ENCODE data around the gene DMKN. TPM values are rescaled to one million over a fixed set of nuclear protein-coding genes. Genes with fewer than 3 reads are reported as not detected.

DMKN gene, protein sequence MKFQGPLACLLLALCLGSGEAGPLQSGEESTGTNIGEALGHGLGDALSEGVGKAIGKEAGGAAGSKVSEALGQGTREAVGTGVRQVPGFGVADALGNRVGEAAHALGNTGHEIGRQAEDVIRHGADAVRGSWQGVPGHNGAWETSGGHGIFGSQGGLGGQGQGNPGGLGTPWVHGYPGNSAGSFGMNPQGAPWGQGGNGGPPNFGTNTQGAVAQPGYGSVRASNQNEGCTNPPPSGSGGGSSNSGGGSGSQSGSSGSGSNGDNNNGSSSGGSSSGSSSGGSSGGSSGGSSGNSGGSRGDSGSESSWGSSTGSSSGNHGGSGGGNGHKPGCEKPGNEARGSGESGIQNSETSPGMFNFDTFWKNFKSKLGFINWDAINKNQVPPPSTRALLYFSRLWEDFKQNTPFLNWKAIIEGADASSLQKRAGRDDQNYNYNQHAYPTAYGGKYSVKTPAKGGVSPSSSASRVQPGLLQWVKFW
- total RNA-seq, result 0.23 and 0.30 TPM in 2 replicates

DNA sequence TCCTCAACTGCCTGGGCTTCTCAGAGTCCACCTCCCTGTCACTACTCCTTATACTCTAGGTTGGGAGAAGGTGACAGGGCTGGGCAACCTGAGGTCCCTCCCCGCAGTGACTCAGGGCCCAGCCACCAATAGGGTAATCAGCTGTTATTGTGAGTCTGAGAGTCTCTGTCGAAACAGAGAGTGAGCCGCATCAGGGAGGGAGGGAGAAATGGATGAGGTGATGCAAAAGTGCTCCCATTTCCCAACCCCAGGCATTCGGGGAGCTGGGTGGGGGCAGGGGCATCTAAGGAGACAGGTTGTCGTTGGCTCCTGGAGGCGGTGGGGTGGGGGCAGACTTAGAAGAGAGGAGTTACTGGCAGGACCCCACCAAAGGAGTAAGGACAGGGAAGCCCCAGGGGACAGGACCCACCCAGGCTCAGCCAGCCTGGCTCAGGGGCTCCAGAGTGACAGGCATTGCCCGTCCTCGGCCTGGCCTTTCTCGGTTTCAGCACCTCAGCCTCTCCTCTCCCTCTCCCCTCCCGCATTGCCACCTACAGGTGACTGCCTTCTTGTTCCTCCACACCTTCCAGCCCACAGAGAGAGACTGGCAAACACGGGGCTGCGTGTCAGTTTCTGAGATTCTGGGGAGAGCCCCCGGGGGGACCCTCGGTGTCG lies at the start of gene DMKN:
TSS of gene DMKN (minus strand) at position 22 of the 654 bp plus-strand sequence. CDS start 174 bp downstream, outside the sequence.

DNA sequence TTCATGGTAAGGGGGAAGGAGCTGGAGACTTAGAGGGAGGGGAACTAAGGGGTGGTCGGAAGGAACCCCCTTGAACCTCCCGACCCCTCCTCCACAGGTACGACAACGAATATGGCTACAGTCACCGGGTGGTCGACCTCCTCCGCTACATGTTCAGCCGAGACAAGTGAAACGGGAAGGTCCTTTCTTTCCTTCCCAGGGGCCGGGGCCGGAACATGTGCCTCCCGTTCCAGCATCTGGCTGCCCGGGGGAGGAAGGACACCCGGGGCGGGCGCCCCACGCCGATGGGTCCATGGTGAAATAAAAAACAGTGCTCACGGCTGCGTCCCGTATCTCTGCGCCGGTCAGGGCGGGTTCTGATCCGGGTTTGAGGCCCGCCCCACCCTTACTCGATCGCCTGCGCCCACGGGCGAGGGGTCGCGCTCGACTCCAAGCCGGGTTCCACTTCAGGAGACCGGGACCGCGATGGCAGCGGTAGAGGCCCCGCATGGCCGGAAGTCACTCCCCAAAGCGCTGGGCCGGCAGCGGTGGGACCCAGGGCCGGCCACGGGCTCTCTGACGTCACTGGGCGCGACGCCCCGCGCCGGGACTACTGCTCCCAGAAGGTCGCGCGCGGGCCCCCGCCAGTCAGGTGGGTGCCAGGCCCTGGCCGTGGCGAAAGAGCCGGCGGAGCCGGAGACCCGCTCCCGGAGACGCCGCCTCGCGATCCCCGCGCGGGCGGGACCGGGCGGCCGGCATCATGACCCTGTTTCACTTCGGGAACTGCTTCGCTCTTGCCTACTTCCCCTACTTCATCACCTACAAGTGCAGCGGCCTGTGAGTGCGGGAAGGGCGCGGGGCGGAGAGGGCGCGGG lies 31.8 kb upstream of the DMKN start, which contains the start of gene TMEM147:
TSS of gene TMEM147 (plus strand) at position 626 of the 854 bp plus-strand sequence. CDS start at position 740, 114 bp downstream.

GRCh38 chr19:35533201-35533821 lies 19.9 kb upstream of the DMKN start, which contains the start of gene GAPDHS:
TSS of gene GAPDHS (plus strand) at chr19:35533456. CDS start at chr19:35533528, 72 bp downstream.

GRCh38 chr19:35528218-35529038 lies 15.0 kb upstream of the DMKN start, which contains the start of gene SBSN:
TSS of gene SBSN (minus strand) at chr19:35528311. CDS start at chr19:35528281, 30 bp downstream.

DNA sequence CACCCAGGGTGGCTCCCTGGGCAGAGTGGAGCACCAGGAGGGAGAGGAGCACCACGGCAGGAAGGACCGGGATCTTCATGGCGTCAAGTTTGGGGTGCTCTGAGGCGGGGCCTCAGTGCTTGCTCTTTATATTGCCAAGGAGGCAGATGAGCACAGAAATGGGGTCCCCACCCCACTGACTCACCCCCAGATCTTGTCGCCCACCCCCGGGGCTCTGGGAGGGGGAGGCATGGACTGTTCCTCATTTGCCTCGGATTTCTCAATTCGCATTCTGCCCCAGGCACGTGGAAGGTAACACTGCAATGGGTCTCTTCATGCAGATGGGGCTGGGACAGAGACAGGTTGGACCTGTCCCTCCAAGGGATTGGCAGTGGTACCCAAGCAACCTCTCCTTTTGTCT lies 23.1 kb downstream of the DMKN start, which contains the start of gene KRTDAP:
TSS of gene KRTDAP (minus strand) at position 101 of the 400 bp plus-strand sequence. CDS start at position 79, 22 bp downstream.

DNA sequence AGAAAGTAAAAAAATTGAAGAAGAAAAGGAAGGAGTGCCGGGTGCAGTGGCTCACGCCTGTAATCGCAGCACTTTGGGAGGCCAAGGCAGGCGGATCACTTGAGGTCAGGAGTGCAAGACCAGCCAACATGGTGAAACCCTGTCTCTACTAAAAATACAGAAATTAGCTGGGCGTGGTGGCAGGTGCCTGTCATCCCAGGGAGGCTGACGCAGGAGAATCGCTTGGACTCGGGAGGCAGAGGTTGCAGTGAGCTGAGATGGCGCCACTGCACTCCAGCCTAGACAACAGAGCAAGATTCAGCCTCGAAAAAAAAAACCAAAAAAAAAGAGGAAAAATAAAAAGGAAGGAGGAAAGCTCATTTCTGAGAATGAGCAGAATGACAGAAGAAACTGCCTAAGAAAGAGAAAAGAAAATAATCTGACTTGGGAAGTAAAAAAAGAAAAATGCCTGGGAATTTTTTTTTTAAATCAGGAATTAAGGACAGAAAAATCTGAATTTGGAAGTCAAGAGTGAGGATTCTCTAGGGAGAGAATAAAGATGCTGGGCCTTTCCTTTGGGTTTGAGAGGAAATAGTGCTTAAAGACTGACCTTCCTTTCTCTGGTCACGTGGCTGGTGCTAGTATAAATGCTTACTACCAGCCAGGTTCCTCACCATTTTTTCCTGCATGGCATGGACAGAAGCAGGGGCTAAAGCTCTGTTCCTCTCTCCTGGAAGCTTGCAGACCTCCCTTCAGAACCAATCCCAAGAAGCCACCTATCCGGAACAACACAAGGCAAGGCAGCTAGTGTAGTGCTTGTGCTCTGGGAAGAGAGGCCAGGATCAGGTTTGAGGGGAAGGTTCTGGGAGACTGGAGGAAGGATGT lies 65.6 kb downstream of the DMKN start, which contains the start of gene FFAR2:
TSS of gene FFAR2 (plus strand) at position 652 of the 864 bp plus-strand sequence. CDS start 1,458 bp downstream, outside the sequence.

Other genes starting within 250 kb of the DMKN start
- gene USF2, start 244.7 kb downstream of the DMKN start, total RNA-seq, result 45.1 and 52.6 TPM in 2 replicates
- not detected in 2 replicates for gene HAMP, start 231.1 kb downstream of the DMKN start, total RNA-seq
- gene MAG, start 221.5 kb downstream of the DMKN start, total RNA-seq, result not detected in 2 replicates
- gene CD22, start 184.5 kb downstream of the DMKN start, total RNA-seq, result 0.55 TPM in 1 of 2 replicates, not detected in the other
- not detected in 2 replicates for gene FFAR1, start 165.7 kb downstream of the DMKN start, total RNA-seq
- not detected in 2 replicates for gene FFAR3, start 155.2 kb downstream of the DMKN start, total RNA-seq
- gene GPR42, start 142.6 kb downstream of the DMKN start, total RNA-seq, result not detected in 2 replicates
- gene FFAR2, start 65.4 kb downstream of the DMKN start, total RNA-seq, result not detected in 2 replicates
- not detected in 2 replicates for gene KRTDAP, start 23.2 kb downstream of the DMKN start, total RNA-seq
- 0.59 and 0.65 TPM in 2 replicates for gene SBSN, start 14.7 kb upstream of the DMKN start, total RNA-seq
- gene GAPDHS, start 19.8 kb upstream of the DMKN start, total RNA-seq, result not detected in 2 replicates
- 61.2 and 100 TPM in 2 replicates for gene TMEM147, start 32.0 kb upstream of the DMKN start, total RNA-seq
- not detected in 2 replicates for gene ATP4A, start 50.0 kb upstream of the DMKN start, total RNA-seq
- not detected in 2 replicates for gene PMIS2, start 72.5 kb upstream of the DMKN start, total RNA-seq
- gene HAUS5, start 99.1 kb upstream of the DMKN start, total RNA-seq, result 5.6 and 8.4 TPM in 2 replicates
- gene RBM42, start 115.4 kb upstream of the DMKN start, total RNA-seq, result 30.0 and 42.8 TPM in 2 replicates
- 0.30 TPM in 1 of 2 replicates, not detected in the other for gene ETV2, start 128.1 kb upstream of the DMKN start, total RNA-seq
- 228 and 480 TPM in 2 replicates for gene COX6B1, start 134.7 kb upstream of the DMKN start, total RNA-seq
- gene UPK1A, start 152.9 kb upstream of the DMKN start, total RNA-seq, result not detected in 2 replicates
- not detected in 2 replicates for gene ZBTB32, start 190.9 kb upstream of the DMKN start, total RNA-seq
- 5.9 and 16.0 TPM in 2 replicates for gene KMT2B, start 204.4 kb upstream of the DMKN start, total RNA-seq
- 0.30 and 0.42 TPM in 2 replicates for gene IGFLR1, start 228.8 kb upstream of the DMKN start, total RNA-seq
- gene U2AF1L4, start 231.8 kb upstream of the DMKN start, total RNA-seq, result 4.2 and 9.8 TPM in 2 replicates
- gene PSENEN, start 232.0 kb upstream of the DMKN start, total RNA-seq, result 9.5 and 10.4 TPM in 2 replicates
- 8.1 and 12.2 TPM in 2 replicates for gene LIN37, start 234.9 kb upstream of the DMKN start, total RNA-seq
- 77.2 and 141 TPM in 2 replicates for gene HSPB6, start 243.4 kb upstream of the DMKN start, total RNA-seq
- gene PROSER3, start 244.5 kb upstream of the DMKN start, total RNA-seq, result 3.0 and 7.2 TPM in 2 replicates

Measured in smooth muscle cell of the umbilical artery (primary cell).